GM13976 (cell line): ENCODE data around the gene RXFP2.

ENCODE experiments used
- DNase-seq: peaks from one replicate; pipeline ENCODE4 v3.0.0; 2012; ENCODE audit warnings: low spot score
- in situ Hi-C: fragments of 300-500 bp; cut with MboI; formaldehyde crosslinking; loops from one replicate; pipeline ENCODE4 v1.12.0; 2022; ENCODE audit warnings: low sequenced_read_pairs, mixed read lengths, inconsistent platforms; ENCODE audit not compliant: unreplicated experiment
- TF ChIP-seq, protein P1 (sequence below): IDR thresholded peaks from 2 replicates; pipeline ENCODE4 v1.5.1; 2012; ENCODE audit warnings: borderline replicate concordance, mild to moderate bottlenecking; ENCODE audit not compliant: insufficient read depth; ENCODE audit errors: extremely low read depth, missing control alignments, control extremely low read depth

Gene RXFP2

DNA sequence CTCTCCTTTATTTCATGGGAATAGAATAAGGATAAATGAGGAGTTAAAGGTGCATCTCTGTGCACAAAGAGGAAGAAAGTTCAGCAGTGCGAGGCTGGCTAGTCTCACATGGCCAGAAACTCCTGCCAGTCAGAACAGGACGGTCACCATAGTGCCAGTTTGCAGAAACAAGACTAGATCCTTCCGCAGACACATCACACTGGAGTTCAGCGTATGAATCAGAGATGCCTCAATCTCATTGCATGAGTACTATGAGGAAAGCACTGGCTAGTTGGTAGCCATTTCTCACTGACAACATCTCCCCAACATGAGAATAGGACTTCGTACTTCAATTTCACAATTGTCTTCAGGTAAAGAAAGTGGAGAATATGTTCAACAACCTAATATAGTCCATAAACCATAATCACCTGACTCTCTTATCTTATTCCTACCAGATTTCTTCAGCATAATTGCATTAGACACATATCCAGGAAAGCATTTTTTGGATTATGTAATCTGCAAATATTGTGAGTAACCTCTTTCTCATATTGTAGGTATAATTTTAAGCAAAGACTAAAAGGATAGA lies 34.9 kb downstream of the RXFP2 start:
- TF ChIP-seq, protein P1, sequence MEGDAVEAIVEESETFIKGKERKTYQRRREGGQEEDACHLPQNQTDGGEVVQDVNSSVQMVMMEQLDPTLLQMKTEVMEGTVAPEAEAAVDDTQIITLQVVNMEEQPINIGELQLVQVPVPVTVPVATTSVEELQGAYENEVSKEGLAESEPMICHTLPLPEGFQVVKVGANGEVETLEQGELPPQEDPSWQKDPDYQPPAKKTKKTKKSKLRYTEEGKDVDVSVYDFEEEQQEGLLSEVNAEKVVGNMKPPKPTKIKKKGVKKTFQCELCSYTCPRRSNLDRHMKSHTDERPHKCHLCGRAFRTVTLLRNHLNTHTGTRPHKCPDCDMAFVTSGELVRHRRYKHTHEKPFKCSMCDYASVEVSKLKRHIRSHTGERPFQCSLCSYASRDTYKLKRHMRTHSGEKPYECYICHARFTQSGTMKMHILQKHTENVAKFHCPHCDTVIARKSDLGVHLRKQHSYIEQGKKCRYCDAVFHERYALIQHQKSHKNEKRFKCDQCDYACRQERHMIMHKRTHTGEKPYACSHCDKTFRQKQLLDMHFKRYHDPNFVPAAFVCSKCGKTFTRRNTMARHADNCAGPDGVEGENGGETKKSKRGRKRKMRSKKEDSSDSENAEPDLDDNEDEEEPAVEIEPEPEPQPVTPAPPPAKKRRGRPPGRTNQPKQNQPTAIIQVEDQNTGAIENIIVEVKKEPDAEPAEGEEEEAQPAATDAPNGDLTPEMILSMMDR = no peak
- no peak for DNase-seq
- in situ Hi-C loops = no loop called here

DNA sequence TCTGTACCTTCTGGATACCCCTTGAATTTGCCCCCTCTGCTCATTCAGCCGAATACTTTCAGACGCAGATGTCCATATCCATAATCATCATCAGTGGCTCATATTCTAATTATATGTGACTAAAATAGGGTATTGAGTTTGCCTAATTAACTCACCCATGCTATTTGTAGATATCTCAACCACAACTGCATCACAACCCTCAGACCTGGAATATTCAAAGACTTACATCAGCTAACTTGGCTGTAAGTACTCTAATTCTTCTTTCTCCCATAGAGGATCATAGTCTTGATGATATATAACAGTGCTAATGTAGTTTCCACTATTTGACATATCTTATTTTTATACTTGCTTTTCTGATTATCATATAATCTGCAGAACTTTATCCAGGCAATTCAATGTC lies 35.8 kb downstream of the RXFP2 start:
- TF ChIP-seq, protein P1 = no peak
- in situ Hi-C loops = no loop called here
- DNase-seq = no peak

DNA sequence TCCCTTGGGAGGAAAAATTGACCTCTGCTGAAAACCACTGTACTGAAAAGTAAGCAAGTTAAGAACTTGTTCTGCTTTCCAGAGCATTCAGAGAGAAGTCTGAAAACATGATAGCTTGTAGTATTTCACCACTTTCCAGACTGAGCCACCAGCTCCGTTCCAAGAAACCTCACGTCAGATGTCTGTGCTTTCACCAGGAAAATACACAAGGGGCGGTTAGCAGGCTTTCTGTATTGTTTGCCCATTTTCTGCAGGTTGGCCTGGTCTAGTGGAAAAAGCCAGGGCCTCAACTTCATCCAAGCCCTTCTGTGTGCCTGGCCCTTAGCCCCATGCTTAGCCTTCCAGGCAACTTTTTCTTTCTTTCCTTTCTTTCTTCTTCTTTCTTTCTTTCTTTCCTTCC lies 36.4 kb downstream of the RXFP2 start:
- TF ChIP-seq, protein P1 = no peak
- in situ Hi-C loops = no loop called here

DNA sequence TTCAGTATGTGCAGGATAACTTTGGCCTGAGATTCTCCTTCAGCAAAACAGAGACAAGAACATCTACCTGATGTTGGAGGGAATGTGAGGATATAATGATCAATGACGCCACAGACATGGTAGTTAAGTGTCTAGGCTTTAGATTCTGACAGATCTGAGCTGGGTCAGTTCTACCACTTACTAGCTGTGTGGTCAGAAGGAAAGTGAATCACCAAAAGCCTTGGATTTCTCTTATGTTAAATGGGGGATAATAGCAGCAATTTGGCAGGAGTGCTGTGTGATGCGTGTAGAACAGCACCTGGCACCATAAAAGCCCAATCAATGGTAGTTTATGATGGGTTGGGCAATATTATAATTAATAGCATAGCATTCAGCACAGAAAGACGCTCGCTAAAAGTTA lies 41.7 kb downstream of the RXFP2 start:
- DNase-seq = no peak
- TF ChIP-seq, protein P1 = no peak

More for the DNA sequence above, 36.4 kb downstream of the RXFP2 start:
- DNase-seq = no peak

DNA sequence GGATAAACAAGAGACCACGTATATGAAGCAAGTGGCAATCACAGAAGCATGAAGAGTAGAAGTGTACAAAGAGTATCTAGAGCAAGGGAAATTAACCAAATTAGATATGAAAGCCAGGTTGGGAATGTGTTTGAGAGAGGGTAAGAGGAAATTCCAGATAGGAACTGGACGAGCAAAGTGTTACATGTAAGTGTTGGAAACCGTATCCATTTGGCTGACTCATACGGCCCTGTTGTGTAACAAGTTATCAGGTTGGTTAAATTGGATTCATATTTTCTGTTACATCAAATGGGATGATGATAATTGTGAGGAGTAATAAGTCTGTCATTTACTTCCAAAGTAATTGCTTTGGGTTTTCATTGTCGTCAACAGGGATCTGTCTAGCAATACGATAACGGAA lies 46.7 kb downstream of the RXFP2 start:
- TF ChIP-seq, protein P1 = no peak
- DNase-seq = no peak
- in situ Hi-C loops = no loop called here

More for the DNA sequence above, 41.7 kb downstream of the RXFP2 start:
- in situ Hi-C loops = no loop called here

DNA sequence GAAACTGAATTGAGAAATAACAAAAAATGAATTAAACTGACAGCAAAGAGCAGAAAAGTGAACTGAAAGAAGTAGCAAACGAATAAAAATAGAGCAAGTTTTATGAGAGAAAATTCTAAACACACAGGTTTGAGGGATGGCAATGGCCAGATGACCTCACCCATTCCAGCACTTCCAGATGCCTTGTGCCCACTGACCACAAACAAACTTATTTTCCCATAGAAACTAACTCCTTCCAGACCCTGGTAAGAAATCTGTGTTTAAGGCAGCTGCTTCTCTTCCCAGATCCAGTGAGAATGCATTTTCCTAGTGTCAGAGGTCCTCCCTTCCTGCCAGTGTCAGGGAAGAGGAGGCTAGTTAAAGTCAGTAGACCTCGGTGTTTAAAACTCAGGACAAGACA lies 51.7 kb downstream of the RXFP2 start:
- in situ Hi-C loops = no loop called here
- DNase-seq = no peak
- TF ChIP-seq, protein P1 = no peak
